ENCODE results near the gene MTMR2. TPM values are rescaled to one million over a fixed set of nuclear protein-coding genes. Genes with fewer than 3 reads are reported as not detected.

The MTMR2 gene
- total RNA-seq, 1 experiment from 2014 or later, result 59.0 TPM

GRCh38 chr11:95937358-95937757 is 13.5 kb upstream of the MTMR2 start:
- H3K27me3 Mint-ChIP-seq (ENCODE audit: low read depth), result no peaks in the 10 kb centered on the region; the same call in 1 of the 2 replicates

More at GRCh38 chr11:95937358-95937757, 13.5 kb upstream of the MTMR2 start:
- Histone ChIP-seq H3K23me2 (ENCODE audit: insufficient read length, low read depth, low read length, poor library complexity, severe bottlenecking) (no peaks in the 10 kb centered on the region), H2BK12ac (ENCODE audit: insufficient read length, low read depth, low read length) (no peak overlapping the region), H3K79me2 (ENCODE audit: insufficient read depth, low read length) (no peaks in the 10 kb centered on the region), H3K56ac (ENCODE audit: insufficient read length, low read depth, low read length) (no peak overlapping the region), H4K8ac (replicated peaks; ENCODE audit: insufficient read length, low read depth, low read length) (no peak overlapping the region), H3K9ac (ENCODE audit: extremely low read depth, insufficient read length, low read length) (no peak overlapping the region), H2AFZ (ENCODE audit: low read length) (no peak overlapping the region), H4K91ac (ENCODE audit: insufficient read length, low read depth, low read length) (no peak overlapping the region), H3K4me1 (ENCODE audit: insufficient read depth, low read length) (no peaks in the 10 kb centered on the region), H3T11ph (ENCODE audit: low read length) (no peak overlapping the region), H2BK5ac (ENCODE audit: insufficient read length, low read length) (no peak overlapping the region), H3K27me3 (ENCODE audit: insufficient read depth, low read length) (no peaks in the 10 kb centered on the region), H2BK15ac (ENCODE audit: low read depth, low read length) (no peak overlapping the region), H4K5ac (ENCODE audit: insufficient read length, low read depth, low read length) (no peak overlapping the region), H3K9me3 (ENCODE audit: control insufficient read depth, low read depth, low read length) (no peaks in the 10 kb centered on the region), H3K23ac (ENCODE audit: insufficient read length, low read depth, low read length) (no peak overlapping the region), H3K4me2 (ENCODE audit: insufficient read depth, insufficient read length, low read length) (no peak overlapping the region), H3K79me1 (ENCODE audit: insufficient read depth, low read depth, low read length, poor library complexity, severe bottlenecking) (no peaks in the 10 kb centered on the region), H3K18ac (ENCODE audit: insufficient read length, low read depth, low read length) (no peak overlapping the region), H2BK120ac (ENCODE audit: low read depth, low read length, poor library complexity, severe bottlenecking) (no peak overlapping the region), H3K4ac (ENCODE audit: low read depth, low read length) (no peak overlapping the region), H3K27ac (ENCODE audit: insufficient read length, low read depth, low read length) (no peak overlapping the region), H4K20me1 (ENCODE audit: control insufficient read depth, insufficient read depth, insufficient read length) (no peaks in the 10 kb centered on the region), H2AK5ac (ENCODE audit: insufficient read length, low read length) (no peak overlapping the region), H3K14ac (ENCODE audit: insufficient read depth, low read length) (no peak overlapping the region), H2BK20ac (ENCODE audit: low read depth, low read length, poor library complexity, severe bottlenecking) (no peak overlapping the region)
- no peak for DNase-seq
- H3K4me3 Mint-ChIP-seq, result no peak overlapping the region
- H3K4me1 Mint-ChIP-seq, result no peaks in the 10 kb centered on the region
- no peak for TF ChIP-seq CTCF (conservative IDR thresholded peaks at IDR 0.05)
- no peak overlapping the region for H3K27ac Mint-ChIP-seq
- peaks cover 0 to 3% of the 10 kb centered on the region in 2 experiments; a peak in 1 of 5 replicates for H3K9me3 Mint-ChIP-seq
- H3K36me3 Mint-ChIP-seq (ENCODE audit: insufficient read depth in 1 of 3, low read depth in 3 of 3), result no peaks in the 10 kb centered on the region

Measured in H9 (cell line).